Trophoblast cell (in vitro differentiated cells and primary cell): ENCODE measurements around the gene RAD51B.

Source experiments
- DNase-seq, 2 donors: peaks; one replicate each; pipeline ENCODE4 v3.0.0-alpha.2; 2016
- H2AFZ ChIP-seq: 2 replicates; pipeline ENCODE4 v1.6.1; 2013; ENCODE audit warnings: low read length, moderate library complexity, mild to moderate bottlenecking; ENCODE audit not compliant: insufficient read depth, poor library complexity
- H2AK5ac ChIP-seq: 2 replicates; pipeline ENCODE4 v1.6.1; 2013; ENCODE audit warnings: mild to moderate bottlenecking, low read length
- H2BK120ac ChIP-seq: 2 replicates; pipeline ENCODE4 v1.6.1; 2013; ENCODE audit warnings: low read length, mild to moderate bottlenecking, moderate library complexity; ENCODE audit not compliant: insufficient read depth, poor library complexity
- H2BK12ac ChIP-seq: 2 replicates; pipeline ENCODE4 v1.6.1; 2013; ENCODE audit warnings: mild to moderate bottlenecking, low read length, moderate library complexity
- H2BK5ac ChIP-seq: 2 replicates; pipeline ENCODE4 v1.6.1; 2013; ENCODE audit warnings: low read length, low read depth, moderate library complexity, mild to moderate bottlenecking; ENCODE audit not compliant: poor library complexity
- H3K14ac ChIP-seq: 2 replicates; pipeline ENCODE4 v1.6.1; 2013; ENCODE audit warnings: mild to moderate bottlenecking, low read length
- H3K18ac ChIP-seq: 2 replicates; pipeline ENCODE4 v1.6.1; 2013; ENCODE audit warnings: mild to moderate bottlenecking, low read length
- H3K23ac ChIP-seq: 2 replicates; pipeline ENCODE4 v1.6.1; 2013; ENCODE audit warnings: low read length
- H3K27ac ChIP-seq: 2 replicates; pipeline ENCODE4 v1.5.1; 2013; ENCODE audit warnings: low read depth, mild to moderate bottlenecking, inconsistent platforms, low read length, moderate library complexity
- H3K27me3 ChIP-seq: 2 replicates; pipeline ENCODE4 v1.6.1; 2013; ENCODE audit warnings: inconsistent platforms, mild to moderate bottlenecking, low read length, moderate library complexity; ENCODE audit not compliant: insufficient read depth
- H3K36me3 ChIP-seq, 2 experiments: 1 replicate in 1 of 2; 2 replicates in 1 of 2; pipeline ENCODE4 v1.6.1; 2013; ENCODE audit warnings: low read length in 2 of 2, mild to moderate bottlenecking in 2 of 2, moderate library complexity in 1 of 2; ENCODE audit not compliant: insufficient read depth in 2 of 2, control insufficient read depth in 1 of 2
- H3K4ac ChIP-seq: 2 replicates; pipeline ENCODE4 v1.6.1; 2013; ENCODE audit warnings: low read depth, mild to moderate bottlenecking, low read length, moderate library complexity
- H3K4me1 ChIP-seq, 2 experiments: 1 replicate in 1 of 2; 2 replicates in 1 of 2; pipeline ENCODE4 v1.6.1; 2013; ENCODE audit warnings: low read length in 2 of 2, mild to moderate bottlenecking in 2 of 2, moderate library complexity in 1 of 2; ENCODE audit not compliant: insufficient read depth in 2 of 2, control insufficient read depth in 1 of 2
- H3K4me2 ChIP-seq: 2 replicates; pipeline ENCODE4 v1.6.1; 2013; ENCODE audit warnings: inconsistent platforms, mild to moderate bottlenecking, low read length, moderate library complexity
- H3K4me3 ChIP-seq: 2 replicates; pipeline ENCODE4 v1.5.1; 2013; ENCODE audit warnings: mild to moderate bottlenecking, low read depth, low read length, inconsistent platforms
- H3K79me1 ChIP-seq: one replicate; pipeline ENCODE4 v1.6.1; 2013; ENCODE audit warnings: low read length
- H3K79me2 ChIP-seq: 2 replicates; pipeline ENCODE4 v1.6.1; 2013; ENCODE audit warnings: low read length, mild to moderate bottlenecking; ENCODE audit not compliant: control insufficient read depth, insufficient read depth, poor library complexity
- H3K9ac ChIP-seq: 2 replicates; pipeline ENCODE4 v1.6.1; 2013; ENCODE audit warnings: mild to moderate bottlenecking, low read length
- H3K9me3 ChIP-seq: 2 replicates; pipeline ENCODE4 v1.6.1; 2013; ENCODE audit warnings: low read depth, mild to moderate bottlenecking, control low read depth, inconsistent platforms, low read length; ENCODE audit not compliant: insufficient read depth
- H4K12ac ChIP-seq: 2 replicates; pipeline ENCODE4 v1.6.1; 2013; ENCODE audit warnings: low read depth, mild to moderate bottlenecking, low read length, moderate library complexity
- H4K8ac ChIP-seq: 2 replicates; pipeline ENCODE4 v1.6.1; 2013; ENCODE audit warnings: low read depth, mild to moderate bottlenecking, low read length, moderate library complexity
- H4K91ac ChIP-seq: one replicate; pipeline ENCODE4 v1.6.1; 2013; ENCODE audit warnings: low read depth, mild to moderate bottlenecking, low read length, moderate library complexity
- WGBS: extraction: QIAGEN DNeasy Blood & Tissue Kit; methylation state at CpG from one replicate; pipeline ENCODE4 v1.1.7; 2013; ENCODE audit warnings: missing lambda C conversion rate; ENCODE audit not compliant: insufficient read length, insufficient coverage; ENCODE audit errors: extremely low coverage; 5-methylcytosine and 5-hydroxymethylcytosine counted together

RAD51B gene

GRCh38 chr14:68583548-68584280 lies 764.1 kb downstream of the RAD51B start:
- no peak overlapping the region for H3K23ac ChIP-seq
- no peak overlapping the region for H3K4ac ChIP-seq
- H3K14ac ChIP-seq = no peak overlapping the region
- WGBS = no CpG with 5 or more reads among the region's 13 CpGs
- no peak overlapping the region for H3K27ac ChIP-seq
- no peaks in the 10 kb centered on the region for H3K79me2 ChIP-seq
- H3K27me3 ChIP-seq = no peaks in the 10 kb centered on the region
- peak overlapping the region; percentile 20 for H2BK12ac ChIP-seq
- no peak overlapping the region for H3K4me3 ChIP-seq
- no peak overlapping the region for H2AFZ ChIP-seq
- H3K9ac ChIP-seq = no peak overlapping the region
- peak overlapping the region; percentile 24 for H4K91ac ChIP-seq
- H4K12ac ChIP-seq = no peak overlapping the region
- H2BK120ac ChIP-seq = peak overlapping the region; percentile 2
- H4K8ac ChIP-seq = no peak overlapping the region
- H3K9me3 ChIP-seq = peaks cover 7% of the 10 kb centered on the region
- no peak overlapping the region for H3K4me2 ChIP-seq
- H2BK5ac ChIP-seq = no peak overlapping the region
- peaks cover 19 to 23% of the 10 kb centered on the region in 2 experiments for H3K4me1 ChIP-seq
- no peaks in the 10 kb centered on the region for H3K36me3 ChIP-seq
- no peak for DNase-seq
- peaks cover 52% of the 10 kb centered on the region for H3K79me1 ChIP-seq
- H2AK5ac ChIP-seq = peak overlapping the region; percentile 14
- H3K18ac ChIP-seq = no peak overlapping the region

DNA sequence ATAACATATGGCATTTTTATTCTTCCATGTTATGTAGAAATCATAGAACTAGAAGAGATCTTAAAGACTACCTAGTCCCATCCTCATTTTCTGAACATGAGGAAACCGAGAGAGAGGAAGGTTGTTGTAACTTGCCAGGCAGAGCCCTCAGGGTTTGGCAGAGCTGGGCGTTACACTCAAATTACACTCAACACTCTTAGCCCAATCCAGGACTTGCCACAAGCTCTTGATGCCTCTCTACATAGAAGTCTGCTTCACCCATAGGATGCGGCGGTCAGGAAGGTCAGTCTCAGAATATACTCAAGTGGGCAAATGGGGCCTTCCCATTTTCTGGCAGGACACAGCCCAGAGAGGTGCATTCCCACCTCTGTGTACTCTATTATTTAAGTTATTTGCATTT lies 765.2 kb downstream of the RAD51B start:
- peaks cover 23 to 30% of the 10 kb centered on the region in 2 experiments for H3K4me1 ChIP-seq

DNA sequence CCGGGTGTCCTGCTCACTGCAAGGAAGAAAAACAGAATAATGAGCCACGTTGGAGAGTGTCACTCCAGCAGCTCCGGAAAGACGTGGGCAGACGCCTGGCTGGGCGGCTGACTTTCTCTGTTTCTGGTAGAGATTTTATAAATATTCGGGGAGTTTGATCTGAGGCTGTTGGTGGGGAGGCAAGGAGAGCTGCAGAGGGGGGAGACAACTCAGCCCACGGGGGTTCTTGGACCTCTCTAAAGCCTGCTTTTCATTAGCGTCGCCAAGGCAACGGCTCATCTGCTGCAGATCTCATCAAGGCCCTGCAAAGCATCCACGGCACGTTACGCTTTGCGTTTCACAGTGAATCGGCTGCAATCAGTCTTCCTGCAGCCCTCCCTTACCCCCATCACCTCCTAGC lies 766.1 kb downstream of the RAD51B start:
- no peak overlapping the region for H3K14ac ChIP-seq
- no peaks in the 10 kb centered on the region for H3K79me2 ChIP-seq
- peak overlapping the region; percentile 53 for H4K91ac ChIP-seq
- peaks cover 32 to 38% of the 10 kb centered on the region in 2 experiments for H3K4me1 ChIP-seq
- H3K4me3 ChIP-seq = no peak overlapping the region
- no peaks in the 10 kb centered on the region for H3K36me3 ChIP-seq
- no peak overlapping the region for H3K4me2 ChIP-seq
- peaks cover 52% of the 10 kb centered on the region for H3K79me1 ChIP-seq
- H4K8ac ChIP-seq = peak overlapping the region; percentile 1
- H3K23ac ChIP-seq = no peak overlapping the region
- H2BK12ac ChIP-seq = peak overlapping the region; percentile 47
- H2BK120ac ChIP-seq = peak overlapping the region; percentile 52
- H4K12ac ChIP-seq = no peak overlapping the region
- H2BK5ac ChIP-seq = peak overlapping the region; percentile 13
- H2AFZ ChIP-seq = no peak overlapping the region
- H3K4ac ChIP-seq = no peak overlapping the region
- H3K27me3 ChIP-seq = no peaks in the 10 kb centered on the region
- peaks cover 7% of the 10 kb centered on the region for H3K9me3 ChIP-seq
- peak overlapping the region; percentile 15 for H2AK5ac ChIP-seq
- no peak overlapping the region for H3K18ac ChIP-seq
- DNase-seq = no peak
- H3K9ac ChIP-seq = no peak overlapping the region
- no peak overlapping the region for H3K27ac ChIP-seq
- no CpG with 5 or more reads among the region's 16 CpGs for WGBS

More for the DNA sequence above, 765.2 kb downstream of the RAD51B start:
- peak overlapping the region; percentile 53 for H4K91ac ChIP-seq
- H2BK120ac ChIP-seq = no peak overlapping the region
- no peak overlapping the region for H3K4ac ChIP-seq
- H2AK5ac ChIP-seq = peak overlapping the region; percentile 57
- H3K9me3 ChIP-seq = peaks cover 7% of the 10 kb centered on the region
- no peak overlapping the region for H3K14ac ChIP-seq
- no peaks in the 10 kb centered on the region for H3K36me3 ChIP-seq
- no peak overlapping the region for H3K9ac ChIP-seq
- no peak for DNase-seq
- H3K4me3 ChIP-seq = no peak overlapping the region
- H3K18ac ChIP-seq = no peak overlapping the region
- peaks cover 51% of the 10 kb centered on the region for H3K79me1 ChIP-seq
- H3K79me2 ChIP-seq = no peaks in the 10 kb centered on the region
- H3K23ac ChIP-seq = no peak overlapping the region
- no peak overlapping the region for H4K8ac ChIP-seq
- peak overlapping the region; percentile 81 for H2BK12ac ChIP-seq
- no peak overlapping the region for H3K4me2 ChIP-seq
- no peaks in the 10 kb centered on the region for H3K27me3 ChIP-seq
- H4K12ac ChIP-seq = no peak overlapping the region
- no peak overlapping the region for H2BK5ac ChIP-seq
- WGBS = no CpG with 5 or more reads among the region's 4 CpGs
- H2AFZ ChIP-seq = no peak overlapping the region
- H3K27ac ChIP-seq = no peak overlapping the region

GRCh38 chr14:68586896-68587751 lies 767.5 kb downstream of the RAD51B start:
- peak overlapping the region; percentile 72 for H3K14ac ChIP-seq
- peaks cover 4% of the 10 kb centered on the region for H3K9me3 ChIP-seq
- H2BK5ac ChIP-seq = peak overlapping the region; percentile 67
- peak overlapping the region; percentile 92 for H4K91ac ChIP-seq
- peaks cover 34 to 38% of the 10 kb centered on the region in 2 experiments for H3K4me1 ChIP-seq
- H2AFZ ChIP-seq = peak overlapping the region; percentile 40
- H3K27ac ChIP-seq = peak overlapping the region; percentile 57
- no CpG with 5 or more reads among the region's 13 CpGs for WGBS
- H3K18ac ChIP-seq = peak overlapping the region; percentile 74
- H3K23ac ChIP-seq = no peak overlapping the region
- H3K9ac ChIP-seq = no peak overlapping the region
- peak overlapping the region; percentile 3 for H3K4me2 ChIP-seq
- H2BK12ac ChIP-seq = peak overlapping the region; percentile 86
- peak overlapping the region; percentile 61 for H4K8ac ChIP-seq
- H3K4me3 ChIP-seq = no peak overlapping the region
- no peak for DNase-seq
- H3K79me2 ChIP-seq = no peaks in the 10 kb centered on the region
- H3K36me3 ChIP-seq = no peaks in the 10 kb centered on the region
- peak overlapping the region; percentile 36 for H3K4ac ChIP-seq
- H3K27me3 ChIP-seq = no peaks in the 10 kb centered on the region
- peak overlapping the region; percentile 62 for H2AK5ac ChIP-seq
- peaks cover 53% of the 10 kb centered on the region for H3K79me1 ChIP-seq
- peak overlapping the region; percentile 35 for H4K12ac ChIP-seq
- H2BK120ac ChIP-seq = peak overlapping the region; percentile 61
